HuH-7.5 (cell line): Measurements from ENCODE around the gene TDRD1.

Experiments
- DNase-seq: peaks from one replicate; pipeline ENCODE4 v3.0.0; 2011; ENCODE audit warnings: low spot score

TDRD1 gene

GRCh38 chr10:114174695-114175188 lies 4.4 kb upstream of the TDRD1 start:
- DNase-seq, result peak; percentile 20

- DNase-seq, result no peak
These were observed 3.5 kb upstream of the TDRD1 start for GRCh38 chr10:114175667-114176066.

GRCh38 chr10:114176511-114176910 lies 2.6 kb upstream of the TDRD1 start:
- no peak for DNase-seq

- no peak for DNase-seq
These were observed 594 bp downstream of the TDRD1 start for GRCh38 chr10:114179747-114180146.

GRCh38 chr10:114180937-114181336 lies 1.8 kb downstream of the TDRD1 start:
- DNase-seq, result no peak

GRCh38 chr10:114181971-114182370 lies 2.8 kb downstream of the TDRD1 start:
- no peak for DNase-seq

GRCh38 chr10:114183563-114183962 lies 4.4 kb downstream of the TDRD1 start:
- no peak for DNase-seq

GRCh38 chr10:114184276-114184675 lies 5.1 kb downstream of the TDRD1 start:
- DNase-seq, result no peak

GRCh38 chr10:114188001-114188400 lies 8.8 kb downstream of the TDRD1 start:
- no peak for DNase-seq

GRCh38 chr10:114188900-114189299 lies 9.7 kb downstream of the TDRD1 start:
- DNase-seq, result no peak

- no peak for DNase-seq
These were observed 10.5 kb downstream of the TDRD1 start for GRCh38 chr10:114189700-114190099.

- no peak for DNase-seq
These were observed 15.9 kb downstream of the TDRD1 start for GRCh38 chr10:114195079-114195478.

GRCh38 chr10:114199239-114199638 lies 20.1 kb downstream of the TDRD1 start:
- DNase-seq, result no peak

- DNase-seq, result no peak
These were observed 23.7 kb downstream of the TDRD1 start for GRCh38 chr10:114202812-114203211.

- no peak for DNase-seq
These were observed 27.7 kb downstream of the TDRD1 start for GRCh38 chr10:114206902-114207301.

GRCh38 chr10:114207349-114207748 lies 28.2 kb downstream of the TDRD1 start:
- DNase-seq, result no peak

GRCh38 chr10:114208351-114208750 lies 29.2 kb downstream of the TDRD1 start:
- DNase-seq, result no peak

- DNase-seq, result no peak
These were observed 33.0 kb downstream of the TDRD1 start for GRCh38 chr10:114212153-114212552.

- no peak for DNase-seq
These were observed 35.9 kb downstream of the TDRD1 start for GRCh38 chr10:114215033-114215432.

- no peak for DNase-seq
These were observed 41.1 kb downstream of the TDRD1 start for GRCh38 chr10:114220281-114220680.

GRCh38 chr10:114221235-114221634 lies 42.1 kb downstream of the TDRD1 start:
- DNase-seq, result no peak

- DNase-seq, result no peak
These were observed 43.9 kb downstream of the TDRD1 start for GRCh38 chr10:114223066-114223465.

GRCh38 chr10:114228156-114228555 lies 49.0 kb downstream of the TDRD1 start:
- no peak for DNase-seq

- DNase-seq, result no peak
These were observed 53.5 kb downstream of the TDRD1 start for GRCh38 chr10:114232561-114233176.
